ENCODE results near the gene EMB. TPM values are rescaled to one million over a fixed set of nuclear protein-coding genes. Genes with fewer than 3 reads are reported as not detected.

The EMB gene
- polyA plus RNA-seq, 1 donor, result 5.2 TPM

Other genes starting within 250 kb of the EMB start
- gene PARP8, start 225.3 kb upstream of the EMB start, polyA plus RNA-seq (ENCODE audit: insufficient read length), result 17.5 TPM

Measured in left kidney (tissue), 1 donor.